Bronchial epithelial cell (primary cell): ENCODE measurements around the gene BUD13. TPM values are rescaled to one million over a fixed set of nuclear protein-coding genes. Genes with fewer than 3 reads are reported as not detected.

Source experiments
- DNase-seq: peaks from one replicate; pipeline ENCODE4 v3.0.0-alpha.2; 2010; ENCODE audit warnings: low read depth
- FAIRE-seq: peaks from 2 replicates; lab custom pipeline; 2011; peaks lifted over from hg19 to GRCh38; lab: Jason Lieb, UNC
- H3K27me3 ChIP-seq: 2 replicates; pipeline ENCODE4 v1.5.1; 2011; ENCODE audit warnings: low read length; ENCODE audit not compliant: control insufficient read depth, insufficient read depth
- H3K36me3 ChIP-seq: 2 replicates; pipeline ENCODE4 v1.5.1; 2011; ENCODE audit warnings: low read length; ENCODE audit not compliant: control insufficient read depth, insufficient read depth
- H3K4me3 ChIP-seq: 2 replicates; pipeline ENCODE4 v1.5.1; 2011; ENCODE audit warnings: mild to moderate bottlenecking, low read depth, low read length, control low read depth
- total RNA-seq: library from RNA; depleted of rRNA; stranded (reverse); fragments of >200 nt; gene quantifications from 2 replicates; pipeline ENCODE4 v1.2.1, GENCODE V29; 2014
- TF ChIP-seq, protein P1 (sequence below): IDR thresholded peaks from 2 replicates; pipeline ENCODE4 v1.5.1; 2011; ENCODE audit warnings: mild to moderate bottlenecking, moderate library complexity, low read length, control low read depth, inconsistent platforms; ENCODE audit not compliant: insufficient read depth, severe bottlenecking

BUD13 gene
- total RNA-seq, 1 donor from 2014 or later, result 12.4 TPM

- TF ChIP-seq, protein P1, sequence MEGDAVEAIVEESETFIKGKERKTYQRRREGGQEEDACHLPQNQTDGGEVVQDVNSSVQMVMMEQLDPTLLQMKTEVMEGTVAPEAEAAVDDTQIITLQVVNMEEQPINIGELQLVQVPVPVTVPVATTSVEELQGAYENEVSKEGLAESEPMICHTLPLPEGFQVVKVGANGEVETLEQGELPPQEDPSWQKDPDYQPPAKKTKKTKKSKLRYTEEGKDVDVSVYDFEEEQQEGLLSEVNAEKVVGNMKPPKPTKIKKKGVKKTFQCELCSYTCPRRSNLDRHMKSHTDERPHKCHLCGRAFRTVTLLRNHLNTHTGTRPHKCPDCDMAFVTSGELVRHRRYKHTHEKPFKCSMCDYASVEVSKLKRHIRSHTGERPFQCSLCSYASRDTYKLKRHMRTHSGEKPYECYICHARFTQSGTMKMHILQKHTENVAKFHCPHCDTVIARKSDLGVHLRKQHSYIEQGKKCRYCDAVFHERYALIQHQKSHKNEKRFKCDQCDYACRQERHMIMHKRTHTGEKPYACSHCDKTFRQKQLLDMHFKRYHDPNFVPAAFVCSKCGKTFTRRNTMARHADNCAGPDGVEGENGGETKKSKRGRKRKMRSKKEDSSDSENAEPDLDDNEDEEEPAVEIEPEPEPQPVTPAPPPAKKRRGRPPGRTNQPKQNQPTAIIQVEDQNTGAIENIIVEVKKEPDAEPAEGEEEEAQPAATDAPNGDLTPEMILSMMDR, result no peak
- Histone ChIP-seq H3K4me3 (no peak overlapping the region), H3K27me3 (no peaks in the 10 kb centered on the region), H3K36me3 (no peaks in the 10 kb centered on the region)
- FAIRE-seq (no peak), DNase-seq (no peak)
These were observed 41.1 kb upstream of the BUD13 start for GRCh38 chr11:116813781-116814471.

GRCh38 chr11:116813170-116813569 lies 40.4 kb upstream of the BUD13 start:
- no peak overlapping the region for H3K4me3 ChIP-seq
- H3K27me3 ChIP-seq, result no peaks in the 10 kb centered on the region
- H3K36me3 ChIP-seq, result no peaks in the 10 kb centered on the region
- TF ChIP-seq, protein P1, result no peak
- DNase-seq (no peak), FAIRE-seq (peak; percentile 86)

- Histone ChIP-seq H3K4me3 (no peak overlapping the region), H3K36me3 (no peaks in the 10 kb centered on the region), H3K27me3 (no peaks in the 10 kb centered on the region)
- FAIRE-seq (no peak), DNase-seq (no peak)
- TF ChIP-seq, protein P1, result no peak
These were observed 39.3 kb upstream of the BUD13 start for GRCh38 chr11:116812109-116812508.

- no peak overlapping the region for H3K4me3 ChIP-seq
- H3K27me3 ChIP-seq, result no peaks in the 10 kb centered on the region
- H3K36me3 ChIP-seq, result no peaks in the 10 kb centered on the region
- FAIRE-seq, result no peak
- DNase-seq, result no peak
- TF ChIP-seq, protein P1, result no peak
These were observed 38.4 kb upstream of the BUD13 start for GRCh38 chr11:116811194-116811593.

DNA sequence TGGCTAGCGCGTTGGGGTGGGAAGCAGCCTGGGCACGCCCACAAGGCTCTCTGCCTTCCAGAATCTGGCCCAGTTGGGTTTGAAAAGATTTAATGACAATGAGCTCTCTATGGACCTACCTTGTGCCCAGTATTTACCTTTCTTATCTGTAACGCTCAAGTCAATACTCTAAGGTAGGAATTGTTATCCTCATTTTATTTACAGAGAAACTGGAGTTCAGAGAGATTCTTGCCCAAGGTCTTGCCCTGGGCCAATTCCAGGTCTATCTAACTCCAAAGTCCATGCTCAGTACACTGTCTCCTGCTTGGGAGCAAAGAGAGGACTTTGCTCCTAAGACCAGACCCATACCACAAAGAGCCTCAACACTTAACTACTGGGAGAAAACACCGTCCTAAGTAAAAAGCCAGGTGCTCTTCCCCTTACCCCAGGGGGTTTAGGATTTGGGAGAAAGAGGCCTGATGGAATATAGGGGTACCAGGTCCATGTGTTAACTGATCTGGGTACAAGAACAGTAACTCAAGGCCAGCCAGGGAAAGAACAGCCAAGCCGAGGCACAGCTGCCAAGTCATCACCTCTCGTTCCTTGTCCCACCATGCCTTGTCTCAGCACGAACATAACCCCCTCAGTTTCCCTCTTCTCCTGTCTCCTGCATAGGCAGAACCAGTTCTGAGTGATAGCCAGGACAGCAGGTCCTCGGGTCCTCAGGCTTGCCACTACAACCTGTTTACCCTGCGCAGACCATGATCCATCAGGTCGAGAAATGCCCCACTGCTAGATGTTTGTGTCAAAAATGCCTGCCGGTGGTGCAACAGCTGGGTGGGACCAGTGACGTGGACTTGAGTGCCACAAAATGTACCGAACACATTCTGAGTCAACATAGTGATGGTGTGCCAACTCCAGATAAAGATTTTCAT lies 35.7 kb upstream of the BUD13 start:
- Histone ChIP-seq H3K36me3 (no peaks in the 10 kb centered on the region), H3K4me3 (no peak overlapping the region), H3K27me3 (no peaks in the 10 kb centered on the region)
- FAIRE-seq (no peak), DNase-seq (peak; percentile 88)
- TF ChIP-seq, protein P1, result no peak
